Measurements from ENCODE around the gene DNAJC6.

DNA sequence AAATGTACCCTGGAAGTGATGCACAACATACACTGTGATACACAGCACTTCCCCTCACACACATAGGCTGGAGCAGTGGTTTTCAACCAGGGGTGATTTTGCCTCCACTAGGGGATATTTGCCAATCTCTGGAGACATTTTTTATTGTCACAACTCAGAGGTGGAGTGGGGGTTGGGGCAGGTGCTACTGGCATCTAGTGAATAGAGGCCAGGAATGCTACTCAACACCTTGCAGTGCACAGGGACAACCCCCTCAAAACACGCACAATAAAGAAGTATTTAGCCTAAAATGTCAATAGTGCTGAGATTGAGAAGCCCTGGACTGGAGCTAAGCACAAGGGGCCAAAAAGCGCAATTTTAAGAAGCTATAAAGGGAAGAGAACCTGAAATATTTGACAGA is 54.1 kb downstream of the DNAJC6 start:
- TF ChIP-seq EZH2phosphoT487 (IDR thresholded peaks at IDR 0.05; ENCODE audit: insufficient read depth, low read depth) (no peak), EZH2 (IDR thresholded peaks at IDR 0.05; ENCODE audit: insufficient read depth, poor library complexity, severe bottlenecking) (no peak)
